ENCODE measurements around the gene HYI. TPM values are rescaled to one million over a fixed set of nuclear protein-coding genes. Genes with fewer than 3 reads are reported as not detected.

HYI gene
- total and polyA plus RNA-seq, 11 donors = 8.1 to 33.0 (median 20.9) TPM

DNA sequence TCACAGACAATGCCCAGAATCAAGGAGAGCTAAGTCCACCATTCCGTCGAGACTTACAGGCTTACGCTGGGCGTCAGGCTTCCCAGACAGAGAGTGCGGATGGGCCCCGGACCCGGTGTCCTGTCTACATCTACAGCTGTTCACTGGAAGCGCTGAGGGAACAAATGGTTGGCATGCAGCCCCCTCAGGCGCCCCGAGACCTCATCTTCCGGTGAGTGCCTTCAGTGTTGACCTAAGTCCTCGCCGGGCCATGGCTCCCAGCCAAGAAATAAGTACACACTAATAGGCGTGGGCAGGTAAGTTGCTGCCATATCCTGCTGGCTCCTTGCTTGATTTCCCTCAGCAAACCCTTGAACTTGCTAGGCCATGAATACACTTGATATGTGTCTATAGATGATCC is 26.2 kb downstream of the HYI start:
- WGBS, 4 donors = 88 to 89% (median 88%) methylated on average over 14 of the region's 14 CpGs

DNA sequence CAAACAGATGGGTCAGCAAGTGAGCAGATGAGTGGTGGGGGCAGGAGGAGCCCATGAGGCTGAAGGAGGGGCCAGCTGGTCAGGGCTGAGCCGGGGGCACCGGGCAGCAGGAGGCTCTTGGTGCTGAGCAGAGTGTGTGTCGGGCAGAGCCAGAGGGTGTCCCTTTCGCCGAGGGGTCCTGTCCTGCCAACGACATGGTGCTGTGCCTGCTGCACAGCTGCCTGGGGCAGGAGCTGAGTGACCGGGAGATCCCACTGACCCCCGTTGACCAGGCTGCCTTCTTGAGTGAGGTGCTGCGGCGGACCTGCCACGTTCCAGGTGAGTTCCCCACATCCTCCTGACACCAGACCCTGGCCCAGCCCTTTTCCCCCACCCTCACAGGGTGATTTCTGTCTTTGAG is 27.5 kb downstream of the HYI start:
- Histone ChIP-seq H3K27me3 (no peaks in the 10 kb centered on the region), H3K27ac (no peak overlapping the region), H3K4me1 (no peaks in the 10 kb centered on the region), H3K4me3 (no peak overlapping the region), H3K9me3 (no peaks in the 10 kb centered on the region), H3K36me3 (peaks cover 4 to 97% (median 94%) of the 10 kb centered on the region in 9 donors)
- ATAC-seq (no peak), DNase-seq (no peak)
- WGBS, 4 donors = 89 to 96% (median 92%) methylated on average over 10 to 11 of the region's 11 CpGs
- TF ChIP-seq, protein P1, sequence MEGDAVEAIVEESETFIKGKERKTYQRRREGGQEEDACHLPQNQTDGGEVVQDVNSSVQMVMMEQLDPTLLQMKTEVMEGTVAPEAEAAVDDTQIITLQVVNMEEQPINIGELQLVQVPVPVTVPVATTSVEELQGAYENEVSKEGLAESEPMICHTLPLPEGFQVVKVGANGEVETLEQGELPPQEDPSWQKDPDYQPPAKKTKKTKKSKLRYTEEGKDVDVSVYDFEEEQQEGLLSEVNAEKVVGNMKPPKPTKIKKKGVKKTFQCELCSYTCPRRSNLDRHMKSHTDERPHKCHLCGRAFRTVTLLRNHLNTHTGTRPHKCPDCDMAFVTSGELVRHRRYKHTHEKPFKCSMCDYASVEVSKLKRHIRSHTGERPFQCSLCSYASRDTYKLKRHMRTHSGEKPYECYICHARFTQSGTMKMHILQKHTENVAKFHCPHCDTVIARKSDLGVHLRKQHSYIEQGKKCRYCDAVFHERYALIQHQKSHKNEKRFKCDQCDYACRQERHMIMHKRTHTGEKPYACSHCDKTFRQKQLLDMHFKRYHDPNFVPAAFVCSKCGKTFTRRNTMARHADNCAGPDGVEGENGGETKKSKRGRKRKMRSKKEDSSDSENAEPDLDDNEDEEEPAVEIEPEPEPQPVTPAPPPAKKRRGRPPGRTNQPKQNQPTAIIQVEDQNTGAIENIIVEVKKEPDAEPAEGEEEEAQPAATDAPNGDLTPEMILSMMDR (IDR thresholded peaks at IDR 0.05) = no peak
- no peak for TF ChIP-seq POLR2A (IDR thresholded peaks at IDR 0.05)
- intact Hi-C loops (cut with DNase I) = no loop called here

More for the DNA sequence above, 26.2 kb downstream of the HYI start:
- Histone ChIP-seq H3K36me3 (peaks cover 4 to 98% (median 94%) of the 10 kb centered on the region in 9 donors), H3K4me3 (no peak overlapping the region), H3K9me3 (no peaks in the 10 kb centered on the region), H3K27me3 (no peaks in the 10 kb centered on the region), H3K4me1 (no peaks in the 10 kb centered on the region), H3K27ac (no peak overlapping the region)
- ATAC-seq (no peak), DNase-seq (no peak)
- no peak for TF ChIP-seq POLR2A (IDR thresholded peaks at IDR 0.05)
- TF ChIP-seq, protein P1 (IDR thresholded peaks at IDR 0.05) = no peak
- intact Hi-C loops (cut with DNase I) = no loop called here

DNA sequence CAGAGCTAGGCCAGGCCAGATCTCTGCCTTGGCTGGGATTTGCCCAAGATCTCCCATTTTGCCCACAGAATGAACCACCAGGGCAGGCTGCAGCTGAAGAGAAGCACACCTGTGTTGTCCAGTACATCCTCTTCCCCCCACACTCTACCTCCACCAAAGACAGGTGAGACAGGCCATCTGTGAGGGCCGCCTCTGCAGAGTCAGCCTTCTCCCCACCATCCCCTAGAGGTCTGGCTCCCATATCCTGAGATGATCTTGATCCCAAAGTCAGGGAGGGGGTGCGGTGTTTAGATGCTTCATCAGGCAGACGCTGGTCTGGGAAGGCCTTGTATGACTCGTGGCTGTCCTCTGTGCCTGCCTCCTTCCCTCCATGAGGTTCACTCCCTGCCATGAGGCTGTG is 28.7 kb downstream of the HYI start:
- H3K27ac ChIP-seq = no peak overlapping the region
- H3K4me3 ChIP-seq = no peak overlapping the region
- no peak for ATAC-seq
- no peak for DNase-seq
- 76 to 92% (median 89%) methylated on average over 4 of the region's 4 CpGs for WGBS, 4 donors
- H3K9me3 ChIP-seq = no peaks in the 10 kb centered on the region
- peaks cover 3 to 97% (median 94%) of the 10 kb centered on the region in 9 donors for H3K36me3 ChIP-seq
- TF ChIP-seq POLR2A (IDR thresholded peaks at IDR 0.05) = no peak
- TF ChIP-seq, protein P1 (IDR thresholded peaks at IDR 0.05) = no peak
- no peaks in the 10 kb centered on the region for H3K4me1 ChIP-seq
- intact Hi-C loops (cut with DNase I) = no loop called here
- H3K27me3 ChIP-seq = no peaks in the 10 kb centered on the region

DNA sequence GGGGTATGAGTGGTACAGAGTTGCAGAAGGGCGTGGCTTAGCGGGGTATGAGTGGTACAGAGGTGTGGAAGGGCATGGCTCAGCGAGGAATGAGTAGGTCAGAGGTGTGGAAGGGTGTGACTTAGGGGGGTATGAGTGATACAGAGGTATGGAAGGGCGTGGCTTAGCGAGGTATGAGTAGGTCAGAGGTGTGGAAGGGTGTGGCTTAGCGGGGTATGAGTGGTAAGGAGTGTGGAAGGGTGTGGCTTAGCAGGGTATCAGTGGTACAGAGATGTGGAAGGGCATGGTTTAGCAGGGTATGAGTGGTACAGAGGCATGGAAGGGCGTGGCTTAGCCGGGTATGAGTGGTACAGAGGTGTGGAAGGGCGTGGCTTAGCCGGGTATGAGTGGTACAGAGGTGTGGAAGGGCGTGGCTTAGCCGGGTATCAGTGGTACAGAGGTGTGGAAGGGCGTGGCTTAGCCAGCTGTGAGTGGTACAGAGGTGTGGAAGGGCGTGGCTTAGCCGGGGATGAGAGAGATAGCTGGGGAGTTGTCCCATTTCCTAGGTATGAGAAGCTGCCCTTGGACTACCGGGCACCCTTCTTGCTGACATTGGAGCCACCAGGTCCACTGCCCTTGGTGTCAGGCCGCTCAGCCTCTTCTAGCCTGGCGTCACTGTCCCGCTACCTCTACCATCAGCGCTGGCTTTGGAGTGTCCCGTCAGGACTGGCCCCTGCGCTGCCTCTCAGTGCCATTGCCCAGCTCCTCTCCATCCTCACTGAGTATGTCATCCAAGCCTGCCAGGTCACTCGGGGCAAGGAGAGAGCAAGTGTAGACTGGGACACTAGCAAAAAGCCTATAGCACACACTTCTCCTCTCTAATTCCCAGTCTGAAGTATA is 29.8 kb downstream of the HYI start:
- DNase-seq = no peak
- no peak for TF ChIP-seq POLR2A (IDR thresholded peaks at IDR 0.05)
- TF ChIP-seq, protein P1 (IDR thresholded peaks at IDR 0.05) = no peak
- H3K9me3 ChIP-seq = no peaks in the 10 kb centered on the region
- no peak overlapping the region for H3K4me3 ChIP-seq
- intact Hi-C loops (cut with DNase I) = loop anchor here in 1 of 10 donors (5.0 kb wide), 1 partner anchor 187 kb away; no protein-coding TSS in a partner anchor
- peaks cover 2 to 97% (median 94%) of the 10 kb centered on the region in 9 donors for H3K36me3 ChIP-seq
- no peaks in the 10 kb centered on the region for H3K27me3 ChIP-seq
- H3K27ac ChIP-seq = no peak overlapping the region
- ATAC-seq = no peak
- WGBS, 4 donors = 92 to 96% (median 94%) methylated on average over 19 to 23 of the region's 23 CpGs
- H3K4me1 ChIP-seq = no peaks in the 10 kb centered on the region

All from heart left ventricle (tissue), 16 donors.